Measurements from ENCODE around the gene TADA2B. TPM values are rescaled to one million over a fixed set of nuclear protein-coding genes. Genes with fewer than 3 reads are reported as not detected.

The TADA2B gene
- total and polyA plus RNA-seq, 12 donors = 15.4 to 40.8 (median 30.0) TPM

- no peak overlapping the region for H3K4me3 ChIP-seq
- H3K36me3 ChIP-seq = peaks cover 0 to 98% (median 47%) of the 10 kb centered on the region in 9 donors
- TF ChIP-seq CTCF (IDR thresholded peaks at IDR 0.05) = no peak
- H3K4me1 ChIP-seq = peaks cover 0 to 4% (median 0%) of the 10 kb centered on the region in 9 donors
- ATAC-seq = no peak
- no peaks in the 10 kb centered on the region for H3K27me3 ChIP-seq
- H3K9me3 ChIP-seq = no peaks in the 10 kb centered on the region
- intact Hi-C loops (cut with DNase I) = no loop called here
- WGBS, 2 donors = 96 to 98% methylated on average over 12 of the region's 12 CpGs
- DNase-seq = no peak
- H3K27ac ChIP-seq = no peak overlapping the region
These were observed 28.4 kb upstream of the TADA2B start for GRCh38 chr4:7014815-7015214.

- 74 to 86% methylated on average over 12 of the region's 12 CpGs for WGBS, 2 donors
- no peak for TF ChIP-seq CTCF (IDR thresholded peaks at IDR 0.05)
- Histone ChIP-seq H3K27ac (no peak overlapping the region), H3K27me3 (no peaks in the 10 kb centered on the region), H3K9me3 (no peaks in the 10 kb centered on the region), H3K36me3 (peaks cover 0 to 97% (median 45%) of the 10 kb centered on the region in 9 donors), H3K4me1 (no peaks in the 10 kb centered on the region), H3K4me3 (no peak overlapping the region)
- intact Hi-C loops (cut with DNase I) = no loop called here
- DNase-seq (no peak), ATAC-seq (peak in 1 of 8 donors; percentile 13)
These were observed 27.7 kb upstream of the TADA2B start for GRCh38 chr4:7015383-7016035.

GRCh38 chr4:7016086-7016485 is 27.1 kb upstream of the TADA2B start:
- intact Hi-C loops (cut with DNase I) = no loop called here
- peak in 1 of 8 donors; percentile 29 for ATAC-seq
- peaks cover 0 to 97% (median 39%) of the 10 kb centered on the region in 9 donors for H3K36me3 ChIP-seq
- no peaks in the 10 kb centered on the region for H3K4me1 ChIP-seq
- no peaks in the 10 kb centered on the region for H3K9me3 ChIP-seq
- H3K27ac ChIP-seq = no peak overlapping the region
- TF ChIP-seq CTCF (IDR thresholded peaks at IDR 0.05) = no peak
- DNase-seq = no peak
- 72 to 76% methylated on average over 11 of the region's 11 CpGs for WGBS, 2 donors
- H3K27me3 ChIP-seq = no peaks in the 10 kb centered on the region
- H3K4me3 ChIP-seq = no peak overlapping the region

GRCh38 chr4:7016512-7016911 is 26.7 kb upstream of the TADA2B start:
- Histone ChIP-seq H3K4me1 (no peaks in the 10 kb centered on the region), H3K9me3 (no peaks in the 10 kb centered on the region), H3K36me3 (peaks cover 0 to 97% (median 43%) of the 10 kb centered on the region in 9 donors), H3K27ac (no peak overlapping the region), H3K4me3 (no peak overlapping the region), H3K27me3 (no peaks in the 10 kb centered on the region)
- intact Hi-C loops (cut with DNase I) = no loop called here
- WGBS, 2 donors = 90 to 94% methylated on average over 6 of the region's 6 CpGs
- ATAC-seq = no peak
- no peak for TF ChIP-seq CTCF (IDR thresholded peaks at IDR 0.05)
- DNase-seq = no peak

Data from heart right ventricle (tissue), 16 donors.